GM11168 (cell line): ENCODE results near the gene ANKK1.

ENCODE experiments used
- in situ Hi-C: fragments of 300-500 bp; cut with MboI; formaldehyde crosslinking; loops from one replicate; pipeline ENCODE4 v1.12.0; 2022; ENCODE audit warnings: low sequenced_read_pairs; ENCODE audit not compliant: unreplicated experiment

The ANKK1 gene

GRCh38 chr11:113447621-113448315 lies 60.2 kb downstream of the ANKK1 start:
- in situ Hi-C loops = no loop called here

- in situ Hi-C loops = no loop called here
Measured at GRCh38 chr11:113448316-113448677, 60.7 kb downstream of the ANKK1 start.

DNA sequence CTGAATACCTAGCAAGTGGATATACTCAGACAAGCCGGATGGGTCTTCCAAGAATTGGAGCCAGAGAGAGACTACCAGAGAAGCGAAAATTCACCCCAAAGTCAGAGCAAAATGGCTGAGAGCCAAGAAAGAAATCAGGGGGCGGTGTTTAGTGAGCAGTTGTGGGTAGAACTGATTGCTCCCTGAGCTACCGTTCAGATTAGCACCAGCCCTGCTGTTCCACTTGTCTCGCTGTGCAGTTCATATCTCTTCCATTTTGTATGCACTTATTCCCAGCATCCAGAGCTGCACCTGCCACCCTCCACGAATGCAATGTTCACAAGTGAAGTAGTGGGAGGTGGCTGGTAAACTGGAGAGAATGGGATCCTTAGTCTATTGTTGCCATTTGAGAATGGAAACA lies 62.2 kb downstream of the ANKK1 start:
- in situ Hi-C loops = no loop called here
